ENCODE measurements around the gene TMEM40.
"Not testable (repeated sequence)": the region's sequence is repeated elsewhere in the genome, so short reads cannot be mapped to it uniquely, and the experiment has no call there.

The TMEM40 gene

GRCh38 chr3:12750223-12750622, 8.8 kb downstream of the TMEM40 start:
- DNase-seq = no peak

- no peak for DNase-seq
Observed at GRCh38 chr3:12748477-12748876, 10.6 kb downstream of the TMEM40 start.

- DNase-seq = no peak
Observed at GRCh38 chr3:12746419-12746818, 12.6 kb downstream of the TMEM40 start.

- DNase-seq = no peak
Observed at GRCh38 chr3:12744326-12744725, 14.7 kb downstream of the TMEM40 start.

- no peak for DNase-seq
Observed at GRCh38 chr3:12743583-12743982, 15.5 kb downstream of the TMEM40 start.

- no peak for DNase-seq
Observed at GRCh38 chr3:12742330-12743107, 16.5 kb downstream of the TMEM40 start.

- DNase-seq = no peak
Observed at GRCh38 chr3:12741209-12741608, 17.9 kb downstream of the TMEM40 start.

- no peak for DNase-seq
Observed at GRCh38 chr3:12737833-12738232, 21.2 kb downstream of the TMEM40 start.

GRCh38 chr3:12737319-12737718, 21.7 kb downstream of the TMEM40 start:
- no peak for DNase-seq

- no peak for DNase-seq
Observed at GRCh38 chr3:12734960-12735359, 24.1 kb downstream of the TMEM40 start.

- DNase-seq = no peak
Observed at GRCh38 chr3:12733566-12733965, 25.5 kb downstream of the TMEM40 start.

- no peak for DNase-seq
Observed at GRCh38 chr3:12730506-12731242, 28.4 kb downstream of the TMEM40 start.

- DNase-seq = no peak
Observed at GRCh38 chr3:12729051-12729651, 29.9 kb downstream of the TMEM40 start.

- DNase-seq = no peak
Observed at GRCh38 chr3:12727937-12728336, 31.1 kb downstream of the TMEM40 start.

- no peak for DNase-seq
Observed at GRCh38 chr3:12727481-12727880, 31.6 kb downstream of the TMEM40 start.

GRCh38 chr3:12725436-12725835, 33.6 kb downstream of the TMEM40 start:
- DNase-seq = no peak

- no peak for DNase-seq
Observed at GRCh38 chr3:12724794-12725193, 34.3 kb downstream of the TMEM40 start.

GRCh38 chr3:12723362-12723761, 35.7 kb downstream of the TMEM40 start:
- not testable (repeated sequence) for DNase-seq

- DNase-seq = no peak
Observed at GRCh38 chr3:12722226-12722625, 36.8 kb downstream of the TMEM40 start.

- DNase-seq = peak; percentile 86
Observed at GRCh38 chr3:12719984-12720898, 38.8 kb downstream of the TMEM40 start.

- no peak for DNase-seq
Observed at GRCh38 chr3:12719541-12719940, 39.5 kb downstream of the TMEM40 start.

GRCh38 chr3:12716605-12717151, 42.4 kb downstream of the TMEM40 start:
- DNase-seq = no peak

GRCh38 chr3:12714278-12714677, 44.8 kb downstream of the TMEM40 start:
- no peak for DNase-seq
